22Rv1 (cell line): ENCODE results near the gene FANCI.

ENCODE experiments used
- H3K27ac ChIP-seq: fragments of 450-650 bp; 2 replicates; pipeline ENCODE4 v1.5.1; 2017
- ZFX ChIP-seq: fragments of 450-650 bp; IDR thresholded peaks from 2 replicates; pipeline ENCODE4 v1.6.1; 2017; ENCODE audit warnings: antibody characterized with exemption, borderline replicate concordance
- TF ChIP-seq, protein P1 (sequence below): fragments of 450-650 bp; IDR thresholded peaks from 2 replicates; pipeline ENCODE4 v1.5.1; 2017; ENCODE audit warnings: mild to moderate bottlenecking

Gene FANCI

DNA sequence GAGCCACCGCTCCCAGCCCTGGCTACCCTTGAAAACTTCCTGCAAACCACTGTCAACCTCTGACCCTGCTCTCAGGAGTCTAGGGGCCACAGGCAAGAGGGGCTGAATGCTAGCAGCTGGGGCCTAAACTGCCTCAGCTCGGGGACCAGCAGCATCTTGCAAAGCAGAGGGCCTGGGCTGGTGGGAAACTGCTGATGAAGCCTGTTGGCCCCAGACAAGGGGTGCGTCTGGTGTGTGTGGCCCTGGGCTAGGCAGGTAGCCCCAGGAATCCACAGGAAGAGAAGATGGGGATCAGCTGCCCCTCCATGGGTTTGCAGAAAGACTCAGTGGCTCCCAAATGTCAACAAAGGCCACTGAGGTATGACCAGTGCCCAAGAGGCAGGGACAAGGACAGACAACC is 99.1 kb downstream of the FANCI start:
- TF ChIP-seq, protein P1, sequence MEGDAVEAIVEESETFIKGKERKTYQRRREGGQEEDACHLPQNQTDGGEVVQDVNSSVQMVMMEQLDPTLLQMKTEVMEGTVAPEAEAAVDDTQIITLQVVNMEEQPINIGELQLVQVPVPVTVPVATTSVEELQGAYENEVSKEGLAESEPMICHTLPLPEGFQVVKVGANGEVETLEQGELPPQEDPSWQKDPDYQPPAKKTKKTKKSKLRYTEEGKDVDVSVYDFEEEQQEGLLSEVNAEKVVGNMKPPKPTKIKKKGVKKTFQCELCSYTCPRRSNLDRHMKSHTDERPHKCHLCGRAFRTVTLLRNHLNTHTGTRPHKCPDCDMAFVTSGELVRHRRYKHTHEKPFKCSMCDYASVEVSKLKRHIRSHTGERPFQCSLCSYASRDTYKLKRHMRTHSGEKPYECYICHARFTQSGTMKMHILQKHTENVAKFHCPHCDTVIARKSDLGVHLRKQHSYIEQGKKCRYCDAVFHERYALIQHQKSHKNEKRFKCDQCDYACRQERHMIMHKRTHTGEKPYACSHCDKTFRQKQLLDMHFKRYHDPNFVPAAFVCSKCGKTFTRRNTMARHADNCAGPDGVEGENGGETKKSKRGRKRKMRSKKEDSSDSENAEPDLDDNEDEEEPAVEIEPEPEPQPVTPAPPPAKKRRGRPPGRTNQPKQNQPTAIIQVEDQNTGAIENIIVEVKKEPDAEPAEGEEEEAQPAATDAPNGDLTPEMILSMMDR, result no peak
- TF ChIP-seq ZFX, result no peak
- no peak overlapping the region for H3K27ac ChIP-seq

DNA sequence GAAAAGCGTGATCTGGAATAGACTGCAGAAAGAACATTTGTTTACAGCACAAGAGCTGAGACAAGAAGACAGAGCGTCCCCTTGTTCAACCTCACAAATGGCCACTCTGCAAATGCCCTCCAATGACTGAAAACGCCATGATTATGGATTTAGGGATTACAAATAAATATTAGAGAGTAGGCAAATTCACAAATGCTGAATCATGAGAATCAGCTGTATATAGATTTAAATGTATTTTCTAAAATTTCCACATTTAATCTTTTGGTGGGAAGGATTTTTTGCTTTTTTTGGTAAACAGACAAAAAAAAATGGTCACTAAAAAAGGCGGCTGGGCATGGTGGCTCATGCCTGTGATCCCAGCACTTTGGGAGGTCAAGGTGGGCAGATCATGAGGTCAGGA is 101.5 kb downstream of the FANCI start:
- no peak overlapping the region for H3K27ac ChIP-seq
- TF ChIP-seq ZFX, result no peak
- TF ChIP-seq, protein P1, result no peak

- TF ChIP-seq, protein P1, result no peak
- no peak for TF ChIP-seq ZFX
- H3K27ac ChIP-seq, result no peak overlapping the region
Measured at GRCh38 chr15:89346516-89347231, 102.9 kb downstream of the FANCI start.

DNA sequence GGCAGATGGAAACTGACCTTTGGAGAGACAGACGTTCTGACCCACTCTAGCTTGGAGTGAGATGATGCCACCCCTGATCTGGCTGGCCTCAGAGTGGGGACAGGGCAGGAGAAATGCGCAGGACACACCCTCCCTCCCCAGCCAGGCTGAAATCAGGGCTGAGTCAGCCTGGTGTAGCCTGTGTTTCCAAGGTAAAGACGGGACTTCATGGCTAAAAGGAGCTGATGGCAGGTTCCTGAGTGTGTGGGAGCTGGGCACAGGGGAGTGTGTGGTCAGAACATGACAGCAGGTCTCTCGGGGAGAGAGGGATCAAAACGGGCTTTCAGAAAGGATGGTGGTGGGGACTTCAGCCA is 105.4 kb downstream of the FANCI start:
- no peak overlapping the region for H3K27ac ChIP-seq
- TF ChIP-seq ZFX, result no peak
- TF ChIP-seq, protein P1, result no peak

- H3K27ac ChIP-seq, result no peak overlapping the region
- TF ChIP-seq, protein P1, result no peak
- no peak for TF ChIP-seq ZFX
Measured at GRCh38 chr15:89352476-89352875, 108.7 kb downstream of the FANCI start.

DNA sequence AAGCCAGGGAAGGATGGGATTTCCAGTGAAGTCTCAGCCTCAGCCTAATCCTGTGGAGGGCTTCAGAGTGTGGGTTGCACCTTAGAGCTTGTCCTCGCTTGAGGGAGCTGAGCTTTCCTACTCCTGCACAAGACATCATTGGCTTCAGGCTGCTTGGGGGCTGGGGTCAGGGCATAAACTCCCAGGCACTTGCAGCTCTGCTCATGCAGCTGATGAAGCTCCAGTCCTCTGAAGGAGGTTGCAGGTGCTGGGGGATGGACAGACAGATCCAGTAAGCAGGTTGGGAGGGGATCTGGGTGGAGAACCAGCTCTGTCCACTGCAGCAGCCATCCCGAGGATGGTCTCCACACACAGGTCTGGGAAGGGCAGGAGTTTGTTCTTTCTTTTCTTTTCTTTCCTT is 110.2 kb downstream of the FANCI start:
- TF ChIP-seq, protein P1, result no peak
- no peak for TF ChIP-seq ZFX
- no peak overlapping the region for H3K27ac ChIP-seq

DNA sequence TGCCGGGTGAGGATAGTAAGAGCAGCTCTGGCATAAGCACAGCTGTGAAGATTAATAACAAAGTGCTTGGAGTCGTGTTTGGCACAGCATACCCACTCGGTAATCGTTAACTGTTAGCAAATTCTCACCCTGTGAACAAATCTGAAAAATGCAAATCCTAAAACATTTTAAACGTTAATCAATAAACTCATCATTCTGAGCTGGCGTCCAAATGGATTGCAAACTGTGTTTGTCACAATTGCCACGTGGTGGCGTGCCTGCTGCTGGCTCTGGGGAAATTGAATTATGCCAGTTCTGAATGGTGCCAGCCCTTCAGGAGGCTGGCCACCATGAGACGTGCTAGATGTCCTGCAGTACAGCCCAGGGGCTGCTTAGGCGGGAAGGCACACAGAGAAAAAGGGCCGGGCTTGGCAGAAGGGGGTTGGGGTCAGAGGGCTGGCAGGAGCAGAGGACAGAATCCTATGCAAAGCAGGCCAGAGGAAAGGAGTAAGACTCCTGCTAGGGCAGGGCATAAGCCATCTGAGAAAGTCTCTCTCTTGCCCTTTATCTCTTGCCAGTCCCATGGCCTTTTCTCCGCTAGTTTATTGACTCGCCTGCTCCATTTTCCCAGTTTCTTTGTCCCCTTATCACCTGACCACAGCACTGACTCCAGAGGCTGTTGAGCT is 113.0 kb downstream of the FANCI start:
- H3K27ac ChIP-seq, result no peak overlapping the region
- TF ChIP-seq, protein P1, result peak; percentile 93
- TF ChIP-seq ZFX, result no peak
